Panc1 (cell line): ENCODE data around the gene BTBD17. TPM values are rescaled to one million over a fixed set of nuclear protein-coding genes. Genes with fewer than 3 reads are reported as not detected.

Experiments used
- ATAC-seq: fragments of 200-7000 bp; cut with Tn5 transposase; 2 replicates; pipeline ENCODE4 v1.9.1; 2020; ENCODE audit warnings: mild to moderate bottlenecking, moderate library complexity
- BruUV-seq: library from RNA; stranded (reverse); fragments of 400-500 nt; replicated peaks from 2 replicates; lab custom pipeline; 2021; lab: Mats Ljungman, UMichigan
- CTCF ChIA-PET: fragments of 300-600 bp; sonication (Branson Sonifier 250); formaldehyde crosslinking; loops from one replicate; lab custom pipeline; 2022; ENCODE audit warnings: antibody characterized with exemption; lab: Charles Lee
- POLR2A ChIA-PET: fragments of 300-600 bp; sonication (Branson Sonifier 250); formaldehyde crosslinking; loops from one replicate; lab custom pipeline; 2022; ENCODE audit warnings: antibody characterized with exemption; lab: Charles Lee
- DNase-seq: peaks from one replicate; pipeline ENCODE4 v3.0.0-alpha.2; 2010; ENCODE audit warnings: low read depth, low spot score
- H3K27ac ChIP-seq: 2 replicates; pipeline ENCODE4 v1.5.1; 2011; ENCODE audit warnings: mild to moderate bottlenecking, low read length, inconsistent platforms
- H3K27me3 ChIP-seq: fragments of 200-500 bp; sonication (Bioruptor generic); 2 replicates; pipeline ENCODE4 v1.6.0; 2014; ENCODE audit warnings: low read length, inconsistent platforms; ENCODE audit not compliant: control insufficient read depth, insufficient read depth
- H3K36me3 ChIP-seq: fragments of 200-500 bp; sonication (Bioruptor generic); 2 replicates; pipeline ENCODE4 v1.5.1; 2014; ENCODE audit warnings: inconsistent platforms, mild to moderate bottlenecking, low read length, moderate library complexity; ENCODE audit not compliant: control insufficient read depth, insufficient read depth
- H3K4me1 ChIP-seq: 2 replicates; pipeline ENCODE4 v1.5.1; 2011; ENCODE audit warnings: inconsistent platforms, mild to moderate bottlenecking, low read length, moderate library complexity; ENCODE audit not compliant: control insufficient read depth, insufficient read depth
- H3K4me3 ChIP-seq, 2 experiments: 2 replicates each; pipeline ENCODE4 v1.5.1; 2011 to 2012; ENCODE audit warnings: low read depth in 2 of 2, low read length in 2 of 2, mild to moderate bottlenecking in 2 of 2, inconsistent platforms in 1 of 2, moderate library complexity in 1 of 2
- H3K9me3 ChIP-seq: fragments of 200-500 bp; sonication (Bioruptor generic); 2 replicates; pipeline ENCODE4 v1.5.1; 2014; ENCODE audit warnings: low read depth, mild to moderate bottlenecking, inconsistent platforms, low read length, moderate library complexity; ENCODE audit not compliant: control insufficient read depth, insufficient read depth
- CTCF ChIP-seq: fragments of 450-650 bp; IDR thresholded peaks from 2 replicates; pipeline ENCODE4 v1.5.1; 2017; ENCODE audit warnings: mild to moderate bottlenecking
- POLR2AphosphoS5 ChIP-seq: IDR thresholded peaks from 2 replicates; pipeline ENCODE4 v1.6.1; 2012; ENCODE audit warnings: mild to moderate bottlenecking, low read depth, low read length, moderate library complexity
- REST ChIP-seq, 2 experiments: IDR thresholded peaks; 2 replicates each; pipeline ENCODE4 v1.6.1; 2011 to 2012; ENCODE audit warnings: low read depth in 2 of 2, control low read depth in 1 of 2, low read length in 1 of 2, mild to moderate bottlenecking in 1 of 2, moderate library complexity in 1 of 2; ENCODE audit not compliant: insufficient read depth in 1 of 2
- SIN3A ChIP-seq: IDR thresholded peaks from 2 replicates; pipeline ENCODE4 v1.6.1; 2012; ENCODE audit warnings: low read depth, mild to moderate bottlenecking, low read length, moderate library complexity, borderline replicate concordance; ENCODE audit not compliant: insufficient read depth
- TCF7L2 ChIP-seq: IDR thresholded peaks from 2 replicates; pipeline ENCODE4 v1.6.1; 2011; ENCODE audit warnings: mild to moderate bottlenecking, low read depth, low read length, inconsistent platforms
- in situ Hi-C: cut with HindIII; loops from 2 replicates; pipeline ENCODE4 v1.10.0; 2016; ENCODE audit warnings: low sequenced_read_pairs, low pct_unique_long_range_greater_than_20kb
- intact Hi-C: fragments of 100-400 bp; cut with micrococcal nuclease; formaldehyde crosslinking; loops from one replicate; pipeline ENCODE4 v1.10.0; 2022; ENCODE audit not compliant: unreplicated experiment
- total RNA-seq: library from RNA; stranded (reverse); gene quantifications from one replicate; pipeline ENCODE4 v1.2.1, GENCODE V29; 2021; ENCODE audit not compliant: unreplicated experiment

Gene BTBD17
- total RNA-seq, 1 experiment from 2014 or later, result not detected

- in situ Hi-C loops (no loop called here), intact Hi-C loops (no loop called here)
- H3K9me3 ChIP-seq, result no peaks in the 10 kb centered on the region
- ChIA-PET POLR2A (no interaction called here), CTCF (no interaction called here)
- H3K27me3 ChIP-seq, result no peaks in the 10 kb centered on the region
- no TSS peak for BruUV-seq
- H3K36me3 ChIP-seq, result no peaks in the 10 kb centered on the region
- DNase-seq, result no peak
- TF ChIP-seq TCF7L2 (no peak), POLR2AphosphoS5 (no peak), SIN3A (no peak)
- no peak overlapping the region for H3K4me3 ChIP-seq
- no peak overlapping the region for H3K27ac ChIP-seq
- ATAC-seq, result no peak
- no peaks in the 10 kb centered on the region for H3K4me1 ChIP-seq
Observed at GRCh38 chr17:74402048-74402447, 40.4 kb upstream of the BTBD17 start.

GRCh38 chr17:74396567-74396966 lies 34.9 kb upstream of the BTBD17 start:
- intact Hi-C loops (no loop called here), in situ Hi-C loops (no loop called here)
- DNase-seq (no peak), ATAC-seq (no peak)
- H3K9me3 ChIP-seq, result no peaks in the 10 kb centered on the region
- no TSS peak for BruUV-seq
- ChIA-PET POLR2A (no interaction called here), CTCF (no interaction called here)
- no peaks in the 10 kb centered on the region for H3K27me3 ChIP-seq
- TF ChIP-seq SIN3A (no peak), TCF7L2 (no peak), POLR2AphosphoS5 (no peak), REST (IDR thresholded peaks at IDR 0.05; ENCODE audit: insufficient read depth in 1 of 2, low read depth in 2 of 2, low read length in 1 of 2) (no peak), CTCF (no peak)
- H3K27ac ChIP-seq, result no peak overlapping the region
- H3K4me1 ChIP-seq, result no peaks in the 10 kb centered on the region
- no peak overlapping the region for H3K4me3 ChIP-seq
- H3K36me3 ChIP-seq, result no peaks in the 10 kb centered on the region

- no peak overlapping the region for H3K27ac ChIP-seq
- in situ Hi-C loops, result no loop called here
- no peak for DNase-seq
Observed at GRCh38 chr17:74394977-74395376, 33.3 kb upstream of the BTBD17 start.

More at GRCh38 chr17:74394977-74395376, 33.3 kb upstream of the BTBD17 start:
- POLR2A ChIA-PET, result no interaction called here
- CTCF ChIA-PET, result interaction anchor here (1.2 kb wide), 1 partner anchor 14 kb away, joined by 3 read pairs; no protein-coding TSS in a partner anchor
- ATAC-seq, result peak; percentile 54; the same call in 1 of the 2 replicates
- intact Hi-C loops, result no loop called here
- H3K4me1 ChIP-seq, result no peaks in the 10 kb centered on the region
- H3K36me3 ChIP-seq, result no peaks in the 10 kb centered on the region
- TF ChIP-seq POLR2AphosphoS5 (no peak), CTCF (no peak), REST (IDR thresholded peaks at IDR 0.05; ENCODE audit: insufficient read depth in 1 of 2, low read depth in 2 of 2, low read length in 1 of 2) (no peak), TCF7L2 (no peak), SIN3A (no peak)
- no peaks in the 10 kb centered on the region for H3K27me3 ChIP-seq
- BruUV-seq, result no TSS peak
- no peak overlapping the region for H3K4me3 ChIP-seq
- no peaks in the 10 kb centered on the region for H3K9me3 ChIP-seq
